ENCODE results near the gene RFX5. TPM values are rescaled to one million over a fixed set of nuclear protein-coding genes. Genes with fewer than 3 reads are reported as not detected.

The RFX5 gene
- total RNA-seq, 1 donor from 2014 or later: 262 TPM

- H3K4me3 Mint-ChIP-seq: peak overlapping the region; percentile 97
- intact Hi-C loops (cut with micrococcal nuclease): loop anchor here (1.0 kb wide), 6 partner anchors 13 to 462 kb away; partner anchors contain the start of genes PIP5K1A, PSMB4, RFX5 and TDRKH
Measured at GRCh38 chr1:151327903-151328674, 19.0 kb downstream of the RFX5 start.

GRCh38 chr1:151327223-151327902 lies 19.7 kb downstream of the RFX5 start, which contains the start of gene PI4KB:
TSS of gene PI4KB (minus strand) at chr1:151327416. CDS start at chr1:151316481, 10,935 bp downstream.
- no peaks in the 10 kb centered on the region for H3K27me3 Mint-ChIP-seq
- DNase-seq (peak; percentile 76), ATAC-seq (ENCODE audit: low read depth) (peak; percentile 92)
- ChIA-PET CTCF (interaction anchor here (0.8 to 4.7 kb wide), 10 partner anchors 11 to 228 kb away, joined by 3 to 24 read pairs (median 6); partner anchors contain the start of gene PSMB4), POLR2A (interaction anchor here (0.5 to 3.6 kb wide), 36 partner anchors 10 to 1933 kb away, joined by 3 to 94 read pairs (median 4); partner anchors contain the start of genes CGN, GABPB2, PIP5K1A and POGZ)
- intact Hi-C loops (cut with micrococcal nuclease): loop anchor here (1.0 kb wide), 6 partner anchors 14 to 463 kb away; partner anchors contain the start of genes PIP5K1A, PSMB4, RFX5 and TDRKH
- peak within 1 kb of the TSS; percentile 97 for H3K4me3 Mint-ChIP-seq
- TF ChIP-seq CTCF (IDR thresholded peaks at IDR 0.05): no peak
- peaks cover 47% of the 10 kb centered on the region for H3K36me3 Mint-ChIP-seq (ENCODE audit: low read depth)
- no peaks in the 10 kb centered on the region for H3K9me3 Mint-ChIP-seq
- H3K27ac Mint-ChIP-seq: peak within 1 kb of the TSS; percentile 99
- H3K4me1 Mint-ChIP-seq: peaks cover 42% of the 10 kb centered on the region

More at GRCh38 chr1:151327903-151328674, 19.0 kb downstream of the RFX5 start:
- no peaks in the 10 kb centered on the region for H3K9me3 Mint-ChIP-seq
- peaks cover 41% of the 10 kb centered on the region for H3K36me3 Mint-ChIP-seq (ENCODE audit: low read depth)
- H3K4me1 Mint-ChIP-seq: peaks cover 37% of the 10 kb centered on the region
- peak overlapping the region; percentile 99 for H3K27ac Mint-ChIP-seq
- TF ChIP-seq CTCF (IDR thresholded peaks at IDR 0.05): no peak
- ATAC-seq (ENCODE audit: low read depth) (peak; percentile 5), DNase-seq (no peak)
- ChIA-PET POLR2A (interaction anchor here (0.6 to 3.6 kb wide), 26 partner anchors 10 to 1441 kb away, joined by 3 to 94 read pairs (median 4); partner anchors contain the start of genes CGN, GABPB2, PIP5K1A and POGZ), CTCF (interaction anchor here (1.5 to 4.7 kb wide), 4 partner anchors 10 to 71 kb away, joined by 7 to 24 read pairs (median 12); partner anchors contain the start of gene PSMB4)
- H3K27me3 Mint-ChIP-seq: no peaks in the 10 kb centered on the region

- intact Hi-C loops (cut with micrococcal nuclease): loop anchor here (1.0 kb wide), 6 partner anchors 15 to 464 kb away; partner anchors contain the start of genes PIP5K1A, PSMB4, RFX5 and TDRKH
Measured at GRCh38 chr1:151326619-151327222, 20.3 kb downstream of the RFX5 start.

More at GRCh38 chr1:151326619-151327222, 20.3 kb downstream of the RFX5 start:
- Mint-ChIP-seq H3K27ac (peak overlapping the region; percentile 91), H3K9me3 (no peaks in the 10 kb centered on the region), H3K36me3 (ENCODE audit: low read depth) (peaks cover 53% of the 10 kb centered on the region), H3K4me1 (peaks cover 47% of the 10 kb centered on the region), H3K4me3 (peak overlapping the region; percentile 97), H3K27me3 (no peaks in the 10 kb centered on the region)
- DNase-seq (no peak), ATAC-seq (ENCODE audit: low read depth) (peak; percentile 55)
- CTCF ChIA-PET: interaction anchor here (0.7 to 4.7 kb wide), 11 partner anchors 10 to 227 kb away, joined by 3 to 24 read pairs (median 5); partner anchors contain the start of gene PSMB4
- no peak for TF ChIP-seq CTCF (IDR thresholded peaks at IDR 0.05)
- POLR2A ChIA-PET: interaction anchor here (0.5 to 3.6 kb wide), 31 partner anchors 10 to 1933 kb away, joined by 3 to 94 read pairs (median 4); partner anchors contain the start of genes CGN, GABPB2, POGZ and PSMB4

All from activated B cell treated with CpG ODN at 0.5 μM for 24 hours (primary cell).